ENCODE measurements around the gene DLX6.

- TF ChIP-seq CTCF (IDR thresholded peaks at IDR 0.05 in 4 of 5, conservative IDR thresholded peaks at IDR 0.05 in 1 of 5) = no peak
- TF ChIP-seq POLR2A (IDR thresholded peaks at IDR 0.05) = no peak
Observed at GRCh38 chr7:97012365-97013133, 7.2 kb downstream of the DLX6 start.
